ENCODE results near the gene TDP1. TPM values are rescaled to one million over a fixed set of nuclear protein-coding genes. Genes with fewer than 3 reads are reported as not detected.

The TDP1 gene
- total and polyA plus RNA-seq, 9 of the 15 experiments (the other 6 are each of a cell fraction or from before 2014, with no cell fraction given) = 21.4 to 41.6 (median 32.3) TPM

DNA sequence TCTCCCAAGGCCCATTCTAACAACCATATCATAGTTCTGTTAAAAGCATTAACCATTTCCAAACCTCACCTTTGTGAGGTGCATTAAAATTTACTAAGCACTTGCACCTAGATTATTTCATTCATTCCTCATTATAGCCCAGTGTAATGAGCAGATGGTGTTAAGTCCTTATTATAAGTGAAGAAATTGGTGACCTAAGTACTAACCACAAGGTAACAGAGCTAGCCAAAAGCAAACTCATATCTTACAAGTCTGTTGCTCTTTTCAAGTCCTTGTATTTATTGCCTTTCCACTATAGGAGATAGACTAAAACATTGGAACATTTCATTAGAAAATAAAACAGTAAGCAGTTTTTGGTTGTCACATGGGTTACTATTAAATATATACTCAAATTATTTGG, 49.7 kb downstream of the TDP1 start (continued):
- TF ChIP-seq, protein P1, sequence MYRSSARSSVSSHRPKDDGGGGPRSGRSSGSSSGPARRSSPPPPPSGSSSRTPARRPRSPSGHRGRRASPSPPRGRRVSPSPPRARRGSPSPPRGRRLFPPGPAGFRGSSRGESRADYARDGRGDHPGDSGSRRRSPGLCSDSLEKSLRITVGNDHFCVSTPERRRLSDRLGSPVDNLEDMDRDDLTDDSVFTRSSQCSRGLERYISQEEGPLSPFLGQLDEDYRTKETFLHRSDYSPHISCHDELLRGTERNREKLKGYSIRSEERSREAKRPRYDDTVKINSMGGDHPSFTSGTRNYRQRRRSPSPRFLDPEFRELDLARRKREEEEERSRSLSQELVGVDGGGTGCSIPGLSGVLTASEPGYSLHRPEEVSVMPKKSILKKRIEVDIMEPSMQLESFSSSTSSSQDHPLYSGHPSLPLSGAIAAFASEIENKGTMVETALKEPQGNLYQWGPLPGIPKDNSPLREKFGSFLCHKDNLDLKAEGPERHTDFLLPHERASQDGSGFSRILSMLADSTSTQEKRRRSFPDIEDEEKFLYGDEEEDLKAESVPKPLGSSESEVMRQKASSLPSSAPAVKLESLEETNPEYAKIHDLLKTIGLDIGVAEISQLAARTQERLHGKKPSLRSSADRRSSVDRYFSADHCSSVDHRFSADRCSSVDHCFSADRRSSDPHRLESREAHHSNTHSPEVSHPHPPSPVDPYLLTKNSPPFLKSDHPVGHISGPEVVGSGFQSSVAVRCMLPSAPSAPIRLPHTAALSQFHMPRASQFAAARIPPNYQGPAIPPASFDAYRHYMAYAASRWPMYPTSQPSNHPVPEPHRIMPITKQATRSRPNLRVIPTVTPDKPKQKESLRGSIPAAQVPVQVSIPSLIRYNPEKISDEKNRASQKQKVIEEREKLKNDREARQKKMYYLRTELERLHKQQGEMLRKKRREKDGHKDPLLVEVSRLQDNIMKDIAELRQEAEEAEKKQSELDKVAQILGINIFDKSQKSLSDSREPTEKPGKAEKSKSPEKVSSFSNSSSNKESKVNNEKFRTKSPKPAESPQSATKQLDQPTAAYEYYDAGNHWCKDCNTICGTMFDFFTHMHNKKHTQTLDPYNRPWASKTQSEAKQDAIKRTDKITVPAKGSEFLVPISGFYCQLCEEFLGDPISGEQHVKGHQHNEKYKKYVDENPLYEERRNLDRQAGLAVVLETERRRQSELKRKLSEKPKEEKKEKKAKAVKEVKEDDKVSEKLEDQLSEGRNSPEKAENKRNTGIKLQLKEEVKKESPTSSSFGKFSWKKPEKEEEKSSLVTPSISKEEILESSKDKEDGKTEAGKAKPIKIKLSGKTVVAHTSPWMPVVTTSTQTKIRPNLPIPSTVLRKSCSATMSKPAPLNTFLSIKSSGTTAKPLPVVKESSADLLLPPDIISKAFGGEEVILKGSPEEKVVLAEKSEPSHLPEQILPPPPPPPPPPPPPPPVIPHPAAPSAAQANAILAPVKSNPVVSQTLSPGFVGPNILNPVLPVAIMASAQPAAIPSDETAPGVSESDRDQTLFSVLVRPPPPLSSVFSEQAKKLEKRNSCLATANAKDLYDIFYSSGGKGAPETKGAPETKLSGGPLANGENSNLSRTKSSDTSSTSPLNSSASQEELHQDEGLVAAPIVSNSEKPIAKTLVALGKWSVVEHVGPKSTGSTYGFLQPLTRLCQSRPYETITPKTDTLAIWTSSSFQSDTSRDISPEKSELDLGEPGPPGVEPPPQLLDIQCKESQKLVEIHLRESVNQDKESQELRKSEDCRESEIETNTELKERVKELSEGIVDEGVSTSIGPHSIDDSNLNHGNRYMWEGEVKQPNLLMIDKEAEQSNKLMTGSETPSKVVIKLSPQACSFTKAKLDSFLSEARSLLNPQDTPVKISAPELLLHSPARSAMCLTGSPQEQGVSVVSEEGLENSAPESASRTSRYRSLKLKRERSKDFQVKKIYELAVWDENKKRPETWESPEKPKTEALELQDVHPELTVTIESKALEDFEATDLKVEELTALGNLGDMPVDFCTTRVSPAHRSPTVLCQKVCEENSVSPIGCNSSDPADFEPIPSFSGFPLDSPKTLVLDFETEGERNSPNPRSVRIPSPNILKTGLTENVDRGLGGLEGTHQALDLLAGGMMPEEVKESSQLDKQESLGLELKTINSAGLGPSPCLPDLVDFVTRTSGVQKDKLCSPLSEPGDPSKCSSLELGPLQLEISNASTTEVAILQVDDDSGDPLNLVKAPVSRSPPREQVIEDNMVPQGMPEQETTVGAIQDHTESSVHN (IDR thresholded peaks at IDR 0.05; ENCODE audit: borderline replicate concordance in 1 of 2, low read depth in 1 of 2) = no peak
